Stimulated activated CD4-positive, alpha-beta T cell treated with anti-CD3 and anti-CD28 coated beads, Interleukin-2, amount 100 ng/mL, for 24 hours (primary cell): Measurements from ENCODE around the gene UBE2H.
"Not testable (repeated sequence)": the region's sequence is repeated elsewhere in the genome, so short reads cannot be mapped to it uniquely, and the experiment has no call there.

ENCODE experiments used
- DNase-seq, 2 donors: peaks; one replicate each; pipeline ENCODE4 v3.0.0-alpha.2; 2020

UBE2H gene

GRCh38 chr7:129804890-129805719 lies 147.7 kb downstream of the UBE2H start:
- no peak for DNase-seq

GRCh38 chr7:129804111-129804889 lies 148.5 kb downstream of the UBE2H start:
- DNase-seq, result no peak

GRCh38 chr7:129803546-129804081 lies 149.1 kb downstream of the UBE2H start:
- no peak for DNase-seq

GRCh38 chr7:129801882-129802281 lies 150.9 kb downstream of the UBE2H start:
- DNase-seq, result no peak

GRCh38 chr7:129800901-129801300 lies 151.9 kb downstream of the UBE2H start:
- no peak for DNase-seq

- no peak for DNase-seq
Measured at GRCh38 chr7:129799350-129799955, 153.3 kb downstream of the UBE2H start.

- no peak for DNase-seq
Measured at GRCh38 chr7:129798616-129799349, 154.0 kb downstream of the UBE2H start.

- DNase-seq, result no peak
Measured at GRCh38 chr7:129797214-129797789, 155.5 kb downstream of the UBE2H start.

GRCh38 chr7:129796186-129796775 lies 156.5 kb downstream of the UBE2H start:
- no peak for DNase-seq

- not testable (repeated sequence) for DNase-seq
Measured at GRCh38 chr7:129794461-129794860, 158.3 kb downstream of the UBE2H start.

- DNase-seq, result no peak
Measured at GRCh38 chr7:129793506-129794310, 159.1 kb downstream of the UBE2H start.

GRCh38 chr7:129792721-129793120 lies 160.0 kb downstream of the UBE2H start:
- no peak for DNase-seq

- no peak for DNase-seq
Measured at GRCh38 chr7:129790136-129790535, 162.6 kb downstream of the UBE2H start.

- no peak for DNase-seq
Measured at GRCh38 chr7:129789652-129790051, 163.1 kb downstream of the UBE2H start.

- no peak for DNase-seq
Measured at GRCh38 chr7:129789000-129789399, 163.8 kb downstream of the UBE2H start.

- DNase-seq, result no peak
Measured at GRCh38 chr7:129786825-129787563, 165.8 kb downstream of the UBE2H start.

- no peak for DNase-seq
Measured at GRCh38 chr7:129785685-129786514, 166.9 kb downstream of the UBE2H start.

- DNase-seq, result no peak
Measured at GRCh38 chr7:129784783-129785684, 167.7 kb downstream of the UBE2H start.
